Neural progenitor cell (in vitro differentiated cells): ENCODE data around the gene EIF4G3. TPM values are rescaled to one million over a fixed set of nuclear protein-coding genes. Genes with fewer than 3 reads are reported as not detected.
"Not testable (repeated sequence)": the region's sequence is repeated elsewhere in the genome, so short reads cannot be mapped to it uniquely, and the experiment has no call there.

Experiments used
- DNase-seq: peaks from one replicate; pipeline ENCODE4 v3.0.0-alpha.2; 2016; ENCODE audit warnings: low spot score
- H2AFZ ChIP-seq: fragments of 200-600 bp; sonication (generic); replicated peaks from 2 replicates; pipeline ENCODE4 v1.6.1; 2016; ENCODE audit warnings: antibody characterized with exemption
- H3F3A ChIP-seq: fragments of 200-600 bp; sonication (generic); 2 replicates; pipeline ENCODE4 v1.6.1; 2016; ENCODE audit warnings: antibody characterized with exemption, low read depth
- H3K27ac ChIP-seq: fragments of 200-600 bp; sonication (generic); 2 replicates; pipeline ENCODE4 v1.5.1; 2016; ENCODE audit warnings: mild to moderate bottlenecking
- H3K27me3 ChIP-seq: fragments of 200-600 bp; sonication (generic); 2 replicates; pipeline ENCODE4 v1.6.1; 2016; ENCODE audit warnings: mild to moderate bottlenecking, moderate library complexity
- H3K36me3 ChIP-seq: fragments of 200-600 bp; sonication (generic); 2 replicates; pipeline ENCODE4 v1.5.1; 2016
- H3K4me1 ChIP-seq: fragments of 200-600 bp; sonication (generic); 2 replicates; pipeline ENCODE4 v1.6.1; 2016; ENCODE audit warnings: mixed run types
- H3K4me2 ChIP-seq: fragments of 200-600 bp; sonication (generic); 2 replicates; pipeline ENCODE4 v1.6.1; 2016
- H3K4me3 ChIP-seq: fragments of 200-600 bp; sonication (generic); 2 replicates; pipeline ENCODE4 v1.5.1; 2016
- H3K79me2 ChIP-seq: fragments of 200-600 bp; sonication (generic); 2 replicates; pipeline ENCODE4 v1.6.1; 2016; ENCODE audit warnings: low read depth
- H3K9ac ChIP-seq: fragments of 200-600 bp; sonication (generic); 2 replicates; pipeline ENCODE4 v1.6.1; 2016
- H3K9me3 ChIP-seq: fragments of 200-600 bp; sonication (generic); 2 replicates; pipeline ENCODE4 v1.5.1; 2016; ENCODE audit warnings: low read depth
- H4K20me1 ChIP-seq: fragments of 200-600 bp; sonication (generic); 2 replicates; pipeline ENCODE4 v1.6.1; 2016; ENCODE audit warnings: low read depth
- H3K27ac Mint-ChIP-seq: 3 replicates; pipeline ENCODE4 v1.8.0; 2021; ENCODE audit warnings: mixed read lengths
- H3K27me3 Mint-ChIP-seq: 2 replicates; pipeline ENCODE4 v1.8.0; 2022; ENCODE audit warnings: low read depth, mild to moderate bottlenecking, inconsistent platforms, moderate library complexity, mixed read lengths; ENCODE audit not compliant: insufficient read depth
- H3K36me3 Mint-ChIP-seq: 3 replicates; pipeline ENCODE4 v1.8.0; 2021; ENCODE audit warnings: mixed read lengths
- H3K4me1 Mint-ChIP-seq: 3 replicates; pipeline ENCODE4 v1.8.0; 2021; ENCODE audit warnings: mixed read lengths
- H3K4me3 Mint-ChIP-seq: 3 replicates; pipeline ENCODE4 v1.8.0; 2021; ENCODE audit warnings: mild to moderate bottlenecking, moderate library complexity, mixed read lengths
- H3K9me3 Mint-ChIP-seq: 3 replicates; pipeline ENCODE4 v1.8.0; 2020; ENCODE audit warnings: mixed read lengths
- EZH2 ChIP-seq: fragments of 200-600 bp; sonication (generic); IDR thresholded peaks from 2 replicates; pipeline ENCODE4 v1.6.1; 2017; ENCODE audit warnings: antibody characterized with exemption, mild to moderate bottlenecking, moderate library complexity
- EZH2phosphoT487 ChIP-seq: fragments of 200-600 bp; sonication (generic); IDR thresholded peaks from 2 replicates; pipeline ENCODE4 v1.6.1; 2017; ENCODE audit warnings: antibody characterized with exemption
- total RNA-seq: library from RNA; depleted of rRNA; stranded (reverse); fragments of >200 nt; gene quantifications from 2 replicates; pipeline ENCODE4 v1.2.3, GENCODE V29; 2015; ENCODE audit warnings: low replicate concordance
- TF ChIP-seq, protein P1 (sequence below): fragments of 200-600 bp; sonication (generic); IDR thresholded peaks from 2 replicates; pipeline ENCODE4 v1.5.1; 2017; ENCODE audit warnings: antibody characterized with exemption, mild to moderate bottlenecking

The EIF4G3 gene
- total RNA-seq, 1 donor from 2014 or later = 73.4 TPM

DNA sequence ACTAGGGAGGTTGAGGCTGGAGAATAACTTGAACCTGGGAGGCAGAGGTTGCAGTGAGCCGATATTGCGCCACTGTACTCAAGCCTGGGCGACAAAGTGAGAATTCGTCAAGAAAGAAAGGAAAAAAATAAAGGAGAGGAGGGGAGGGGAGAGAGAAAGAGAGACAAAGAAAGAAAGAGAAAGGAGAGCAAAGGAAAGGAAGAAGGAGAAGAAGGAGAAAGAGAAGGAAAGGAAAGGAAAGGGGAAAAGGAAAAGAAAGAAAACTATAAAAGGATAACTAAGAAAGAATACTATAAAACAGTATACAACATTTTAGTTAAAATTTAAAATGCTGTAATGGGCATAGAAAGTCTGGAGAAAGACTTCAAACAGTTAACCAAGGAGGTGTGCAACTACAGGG is 33.6 kb downstream of the EIF4G3 start:
- no peak overlapping the region for H2AFZ ChIP-seq
- no peak overlapping the region for H3K4me3 ChIP-seq
- H3K36me3 ChIP-seq = peaks cover 10% of the 10 kb centered on the region
- TF ChIP-seq EZH2 (no peak), EZH2phosphoT487 (no peak)
- TF ChIP-seq, protein P1, sequence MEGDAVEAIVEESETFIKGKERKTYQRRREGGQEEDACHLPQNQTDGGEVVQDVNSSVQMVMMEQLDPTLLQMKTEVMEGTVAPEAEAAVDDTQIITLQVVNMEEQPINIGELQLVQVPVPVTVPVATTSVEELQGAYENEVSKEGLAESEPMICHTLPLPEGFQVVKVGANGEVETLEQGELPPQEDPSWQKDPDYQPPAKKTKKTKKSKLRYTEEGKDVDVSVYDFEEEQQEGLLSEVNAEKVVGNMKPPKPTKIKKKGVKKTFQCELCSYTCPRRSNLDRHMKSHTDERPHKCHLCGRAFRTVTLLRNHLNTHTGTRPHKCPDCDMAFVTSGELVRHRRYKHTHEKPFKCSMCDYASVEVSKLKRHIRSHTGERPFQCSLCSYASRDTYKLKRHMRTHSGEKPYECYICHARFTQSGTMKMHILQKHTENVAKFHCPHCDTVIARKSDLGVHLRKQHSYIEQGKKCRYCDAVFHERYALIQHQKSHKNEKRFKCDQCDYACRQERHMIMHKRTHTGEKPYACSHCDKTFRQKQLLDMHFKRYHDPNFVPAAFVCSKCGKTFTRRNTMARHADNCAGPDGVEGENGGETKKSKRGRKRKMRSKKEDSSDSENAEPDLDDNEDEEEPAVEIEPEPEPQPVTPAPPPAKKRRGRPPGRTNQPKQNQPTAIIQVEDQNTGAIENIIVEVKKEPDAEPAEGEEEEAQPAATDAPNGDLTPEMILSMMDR = no peak
- Mint-ChIP-seq H3K27ac (no peak overlapping the region), H3K9me3 (no peaks in the 10 kb centered on the region), H3K27me3 (peaks cover 2% of the 10 kb centered on the region), H3K4me3 (no peak overlapping the region), H3K4me1 (no peaks in the 10 kb centered on the region), H3K36me3 (peaks cover 12% of the 10 kb centered on the region)
- no peak for DNase-seq
- H3K27me3 ChIP-seq = no peaks in the 10 kb centered on the region
- no peaks in the 10 kb centered on the region for H3K9me3 ChIP-seq
- H3K4me1 ChIP-seq = no peaks in the 10 kb centered on the region
- peaks cover 40% of the 10 kb centered on the region for H4K20me1 ChIP-seq
- no peak overlapping the region for H3K4me2 ChIP-seq
- H3K9ac ChIP-seq = no peak overlapping the region
- no peak overlapping the region for H3K27ac ChIP-seq
- no peaks in the 10 kb centered on the region for H3F3A ChIP-seq
- H3K79me2 ChIP-seq = peaks cover 100% of the 10 kb centered on the region

DNA sequence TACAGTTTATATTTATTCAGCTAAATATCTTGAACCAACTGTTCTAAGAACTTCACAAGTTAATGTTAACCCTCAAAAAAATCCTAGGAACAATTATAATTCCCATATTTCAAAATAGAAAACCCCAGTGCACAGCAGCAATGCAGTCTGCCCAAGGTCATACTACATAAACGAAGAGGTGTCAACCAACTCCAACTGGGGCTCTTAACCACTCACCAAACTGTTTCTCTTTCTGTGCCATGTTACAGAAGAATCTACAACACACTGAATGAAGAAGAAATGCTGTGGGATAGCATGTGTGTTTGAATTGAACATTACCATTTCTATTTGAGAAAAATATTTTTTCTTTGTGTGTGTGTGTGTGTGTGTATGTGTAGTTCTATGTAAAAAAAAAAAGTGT is 35.7 kb downstream of the EIF4G3 start:
- H3K4me1 ChIP-seq = no peaks in the 10 kb centered on the region
- Mint-ChIP-seq H3K4me3 (no peak overlapping the region), H3K4me1 (no peaks in the 10 kb centered on the region), H3K27ac (no peak overlapping the region), H3K9me3 (no peaks in the 10 kb centered on the region), H3K27me3 (no peaks in the 10 kb centered on the region), H3K36me3 (peaks cover 15% of the 10 kb centered on the region)
- no peak overlapping the region for H3K27ac ChIP-seq
- H2AFZ ChIP-seq = no peak overlapping the region
- H3K36me3 ChIP-seq = peaks cover 5% of the 10 kb centered on the region
- H3F3A ChIP-seq = no peaks in the 10 kb centered on the region
- no peak for TF ChIP-seq EZH2
- no peak for TF ChIP-seq EZH2phosphoT487
- TF ChIP-seq, protein P1 = no peak
- no peak for DNase-seq
- H3K4me2 ChIP-seq = no peak overlapping the region
- H3K9me3 ChIP-seq = no peaks in the 10 kb centered on the region
- H3K9ac ChIP-seq = no peak overlapping the region
- H3K4me3 ChIP-seq = no peak overlapping the region
- H3K79me2 ChIP-seq = peaks cover 100% of the 10 kb centered on the region
- no peaks in the 10 kb centered on the region for H3K27me3 ChIP-seq
- peaks cover 47% of the 10 kb centered on the region for H4K20me1 ChIP-seq

DNA sequence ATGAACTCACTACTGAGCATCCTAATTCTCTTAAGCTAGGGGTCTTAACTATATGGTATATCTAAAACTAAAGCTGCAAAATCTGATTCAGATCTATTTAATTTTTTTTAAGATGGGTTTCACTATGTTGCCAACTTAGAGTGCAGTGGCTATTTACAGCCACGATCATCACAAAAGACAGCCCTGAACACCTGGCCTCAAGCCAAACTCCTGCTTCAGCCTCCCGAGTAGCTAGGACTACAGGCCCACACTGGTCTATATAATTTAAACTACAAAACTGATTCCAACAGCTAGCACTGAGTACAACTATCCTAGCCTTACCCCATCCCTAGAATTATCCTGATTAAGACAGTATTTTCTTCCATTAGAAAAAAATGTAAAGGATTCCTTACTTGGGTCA is 37.1 kb downstream of the EIF4G3 start:
- H3K9ac ChIP-seq = no peak overlapping the region
- H3K9me3 ChIP-seq = no peaks in the 10 kb centered on the region
- no peak overlapping the region for H2AFZ ChIP-seq
- no peaks in the 10 kb centered on the region for H3K4me1 Mint-ChIP-seq
- H3K4me1 ChIP-seq = no peaks in the 10 kb centered on the region
- H3K27ac ChIP-seq = peak overlapping the region; percentile 46
- no peak overlapping the region for H3K4me2 ChIP-seq
- peaks cover 100% of the 10 kb centered on the region for H3K79me2 ChIP-seq
- peaks cover 5% of the 10 kb centered on the region for H3K36me3 ChIP-seq
- H3K27me3 Mint-ChIP-seq = no peaks in the 10 kb centered on the region
- no peaks in the 10 kb centered on the region for H3F3A ChIP-seq
- no peak overlapping the region for H3K4me3 Mint-ChIP-seq
- TF ChIP-seq, protein P1 = no peak
- no peak for TF ChIP-seq EZH2
- TF ChIP-seq EZH2phosphoT487 = no peak
- peaks cover 36% of the 10 kb centered on the region for H4K20me1 ChIP-seq
- H3K27me3 ChIP-seq = no peaks in the 10 kb centered on the region
- no peak overlapping the region for H3K4me3 ChIP-seq
- H3K9me3 Mint-ChIP-seq = no peaks in the 10 kb centered on the region
- no peak overlapping the region for H3K27ac Mint-ChIP-seq
- peaks cover 21% of the 10 kb centered on the region for H3K36me3 Mint-ChIP-seq
- no peak for DNase-seq

DNA sequence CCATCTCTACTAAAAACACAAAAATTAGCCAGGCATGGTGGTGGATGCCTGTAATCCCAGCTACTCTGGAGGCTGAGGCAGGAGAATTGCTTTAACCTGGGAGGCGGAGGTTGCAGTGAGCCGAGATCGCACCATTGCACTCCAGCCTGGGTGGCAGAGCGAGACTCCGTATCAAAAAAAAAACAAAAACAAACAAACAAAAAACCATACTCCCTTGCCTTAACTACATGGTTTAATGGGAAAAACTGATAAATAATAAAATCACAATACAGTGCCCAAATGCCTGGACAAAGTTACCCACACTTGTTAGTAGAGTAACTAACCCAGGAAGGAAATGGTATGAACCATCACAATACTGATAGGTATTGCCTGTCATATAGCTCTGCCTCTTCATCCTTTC is 40.4 kb downstream of the EIF4G3 start:
- H3K9me3 Mint-ChIP-seq, H3K4me1 Mint-ChIP-seq, H3K4me3 Mint-ChIP-seq, H3K27ac ChIP-seq, H3K27me3 Mint-ChIP-seq, H3K27ac Mint-ChIP-seq, H3K36me3 ChIP-seq, H3K27me3 ChIP-seq, H2AFZ ChIP-seq, H3K4me2 ChIP-seq, H3F3A ChIP-seq, H3K4me1 ChIP-seq, H3K9me3 ChIP-seq, H3K9ac ChIP-seq, DNase-seq, H3K4me3 ChIP-seq: not testable (repeated sequence)
- H3K36me3 Mint-ChIP-seq = peaks cover 35% of the 10 kb centered on the region
- Histone ChIP-seq H3K79me2 (peaks cover 100% of the 10 kb centered on the region), H4K20me1 (peaks cover 25% of the 10 kb centered on the region)
